NK-92 treated with Interleukin-12 subunit alpha and Interleukin-12 subunit beta, amount 100 ng/mL, for 24 hours (cell line): ENCODE results near the gene EXOC4.

Experiments
- DNase-seq: peaks from one replicate; lab custom pipeline; 2025; lab: John Stamatoyannopoulos, UW

Gene EXOC4

DNA sequence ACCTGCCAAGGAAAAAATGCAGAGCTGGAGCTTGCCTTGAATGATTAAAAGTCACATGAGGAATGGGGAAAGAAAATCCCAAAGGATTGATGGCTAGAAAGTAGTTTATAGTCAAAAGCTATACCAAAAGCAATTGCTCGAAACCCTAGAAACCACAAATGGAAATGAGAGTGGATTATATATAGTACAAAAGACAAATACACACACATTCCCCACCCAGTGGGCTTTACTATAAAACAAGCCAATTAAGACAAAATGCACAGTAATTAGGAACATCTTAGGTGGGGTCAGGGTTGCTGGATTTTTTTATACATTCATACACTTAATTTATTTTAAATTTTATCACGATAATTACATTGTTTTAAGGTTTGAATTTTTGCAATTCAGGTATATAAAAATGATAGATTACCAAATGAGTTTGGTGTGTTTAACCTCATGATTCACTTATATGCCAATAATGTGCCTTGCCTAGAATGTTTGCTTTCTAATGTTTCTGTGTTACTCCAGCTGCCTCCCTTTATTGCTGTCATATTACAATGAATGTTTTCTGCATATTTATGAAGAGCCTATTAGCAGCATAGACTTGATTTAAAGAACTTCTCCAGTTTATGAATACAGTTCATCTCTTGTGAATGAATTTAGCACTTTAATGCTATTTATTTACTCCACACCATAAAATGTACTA, 421.3 kb downstream of the EXOC4 start:
- DNase-seq = no peak

DNA sequence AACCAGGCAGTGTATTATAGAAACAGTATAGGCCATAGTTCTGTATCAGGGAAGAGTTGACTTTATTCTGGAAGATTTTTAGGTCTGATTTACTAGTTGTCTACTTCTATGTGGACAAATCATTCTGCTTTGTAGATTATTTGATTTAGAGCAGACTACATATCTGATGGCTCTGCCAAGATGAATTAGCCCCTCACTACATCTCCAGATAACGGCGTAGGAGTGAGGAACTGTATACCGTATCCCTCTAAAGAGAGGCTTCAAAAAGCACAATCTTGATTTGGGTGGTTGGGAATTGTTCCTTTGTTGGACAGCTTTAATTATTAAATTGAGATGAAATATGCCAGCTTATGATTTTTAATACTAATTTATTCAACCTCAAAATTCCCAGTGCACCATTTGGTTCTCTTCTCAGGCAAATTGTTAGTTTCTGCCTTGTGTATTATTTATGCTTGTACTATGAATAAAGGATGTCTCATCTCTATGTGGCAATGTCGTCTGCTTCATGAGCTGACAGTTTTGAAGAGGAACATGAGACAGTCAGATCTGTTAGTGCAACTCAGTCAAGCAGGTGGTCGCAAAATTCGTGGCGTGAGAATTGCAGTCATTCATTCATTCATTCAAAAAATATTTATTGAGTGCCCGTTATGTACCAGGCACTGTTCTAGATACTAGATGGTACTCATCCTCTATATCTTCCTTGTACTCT, 422.8 kb downstream of the EXOC4 start:
- no peak for DNase-seq

DNA sequence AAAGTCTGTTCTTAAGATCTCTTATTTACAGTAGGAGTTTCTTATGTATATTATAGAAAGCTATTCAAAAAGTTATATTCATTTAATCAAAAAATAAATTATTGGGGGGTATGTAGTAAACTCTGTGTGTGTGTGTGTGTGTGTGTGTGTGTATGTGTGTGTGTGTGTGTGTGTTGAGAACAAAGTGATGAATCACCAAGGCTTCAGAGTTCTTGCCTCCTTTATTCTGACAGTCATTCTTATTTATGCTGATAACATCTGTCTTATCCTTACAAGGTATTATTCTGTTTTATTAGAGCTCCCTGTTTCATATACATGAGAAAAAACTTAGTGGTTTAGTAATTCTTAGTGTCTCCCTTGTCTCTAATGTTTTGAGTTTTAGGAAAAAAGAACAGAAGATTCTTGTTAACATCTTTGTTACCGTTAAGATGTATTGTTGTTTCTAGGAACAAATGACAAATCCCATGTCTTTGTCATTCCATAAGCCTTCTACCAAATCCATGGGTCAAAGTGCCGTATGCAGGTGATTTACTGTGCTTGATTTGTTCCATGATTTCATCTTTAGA, 424.0 kb downstream of the EXOC4 start:
- DNase-seq = no peak

DNA sequence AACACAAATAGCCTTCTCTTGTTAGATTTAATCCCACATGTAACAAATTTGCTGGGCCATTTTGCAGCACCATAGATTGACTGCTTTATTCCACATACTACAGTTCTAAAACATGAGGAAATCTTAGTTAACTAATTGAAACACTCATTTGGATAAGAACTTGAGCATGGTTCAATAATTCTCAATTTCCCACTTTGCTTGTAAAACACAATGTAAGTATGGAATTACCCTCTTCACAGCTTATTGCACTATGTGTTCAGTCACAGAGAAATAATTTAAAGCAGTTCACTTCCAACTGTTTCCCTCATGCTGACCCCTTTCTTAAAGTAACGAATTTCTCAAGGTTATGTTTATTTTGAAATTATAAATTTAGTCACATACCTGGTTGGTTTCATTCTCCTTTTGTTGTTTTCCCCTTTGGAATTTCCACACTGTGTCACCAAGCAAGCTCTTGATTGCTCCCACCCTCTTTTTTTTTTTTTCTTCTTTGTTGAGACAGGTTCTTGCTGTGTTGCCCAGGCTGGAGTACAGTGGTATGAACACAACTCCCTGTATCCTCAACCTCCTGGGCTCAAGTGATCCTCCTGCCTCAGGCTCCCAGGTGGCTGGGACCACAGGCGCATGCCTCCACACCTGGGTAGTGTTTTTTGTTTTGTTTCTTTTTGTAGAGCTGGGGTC, 425.4 kb downstream of the EXOC4 start:
- no peak for DNase-seq

DNA sequence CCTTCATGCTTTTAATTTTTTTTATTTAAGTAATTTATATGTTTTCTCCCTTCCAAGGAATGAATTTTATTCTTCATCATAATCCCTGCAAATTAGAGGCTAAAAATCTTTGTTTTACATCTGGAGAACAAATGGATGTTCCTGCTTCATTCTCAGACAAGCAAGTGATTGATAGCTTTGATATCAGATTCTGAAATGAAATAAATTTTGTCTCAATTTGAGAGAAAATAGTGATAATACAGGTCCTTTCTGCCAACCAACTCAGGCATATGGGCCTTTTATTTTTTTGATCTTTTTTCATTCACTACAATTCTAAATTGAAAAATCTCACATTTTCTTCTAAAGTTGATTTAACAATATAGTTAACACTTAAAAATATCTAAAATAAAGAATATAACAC, 427.1 kb downstream of the EXOC4 start:
- DNase-seq = no peak

DNA sequence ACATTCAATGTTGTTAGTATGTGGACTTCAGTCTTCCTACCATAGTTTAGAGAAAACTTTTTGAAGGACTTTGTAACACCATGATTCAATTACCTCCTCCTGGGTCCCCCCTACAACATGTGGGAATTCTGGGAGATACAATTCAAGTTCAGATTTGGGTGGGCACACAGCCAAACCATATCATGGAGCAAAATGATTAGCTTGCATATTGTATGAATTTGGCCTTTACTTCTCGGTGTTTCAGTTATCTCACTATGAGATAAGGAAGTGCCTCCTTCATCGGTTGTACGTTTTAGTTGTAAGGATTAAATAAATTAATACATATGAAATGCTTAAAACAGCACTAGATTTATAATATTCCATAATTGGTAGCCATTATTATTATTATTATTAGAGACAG, 428.7 kb downstream of the EXOC4 start:
- no peak for DNase-seq

DNA sequence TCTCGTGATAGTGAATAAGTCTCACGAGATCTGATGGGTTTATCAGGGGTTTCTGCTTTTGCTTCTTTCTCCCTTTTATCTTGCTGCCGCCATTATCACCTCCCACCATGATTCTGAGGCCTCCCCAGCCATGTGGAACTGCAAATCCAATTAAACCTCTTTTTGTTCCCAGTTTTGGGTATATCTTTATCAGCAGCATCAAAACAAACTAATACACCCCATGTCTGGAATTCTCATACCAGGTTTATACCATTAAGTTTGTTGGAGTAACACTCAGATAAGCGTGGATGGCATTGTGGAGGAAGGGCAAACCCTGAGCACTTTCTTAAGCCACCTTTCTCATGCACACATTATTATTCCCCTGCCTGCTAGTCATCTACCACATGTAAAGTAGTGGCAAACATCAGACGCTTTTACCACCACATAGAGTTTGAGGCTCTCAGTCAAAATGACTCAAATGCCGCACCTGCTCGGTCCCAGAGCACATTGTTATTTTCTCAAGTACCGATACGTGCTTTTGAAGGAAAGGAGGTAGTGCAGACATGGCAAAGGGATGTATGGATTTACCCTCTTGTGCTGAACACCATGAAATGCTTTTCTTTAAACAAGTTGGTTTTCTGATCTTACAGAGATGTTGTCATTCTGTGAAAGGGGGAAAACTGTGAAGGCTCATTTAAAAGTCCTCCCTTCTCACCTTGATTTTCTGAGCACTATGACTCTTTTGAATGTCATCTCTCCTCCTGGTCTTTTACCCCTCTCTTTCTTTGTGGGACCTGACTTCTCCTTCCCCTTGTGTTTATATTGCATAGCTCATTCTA, 429.7 kb downstream of the EXOC4 start:
- no peak for DNase-seq

DNA sequence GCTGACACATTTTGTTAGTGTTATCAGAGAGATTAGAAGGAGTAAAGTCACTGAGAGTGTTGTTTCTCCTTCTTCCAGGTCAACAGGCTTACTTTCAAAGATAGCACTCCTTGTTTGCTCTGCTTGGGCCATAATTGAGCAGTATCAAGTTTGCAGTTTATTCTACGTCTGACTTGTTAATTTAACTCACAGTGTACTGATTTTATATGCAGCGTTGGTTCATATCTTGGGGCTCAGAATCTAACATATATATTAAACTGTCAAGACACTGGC, 430.2 kb downstream of the EXOC4 start:
- no peak for DNase-seq

DNA sequence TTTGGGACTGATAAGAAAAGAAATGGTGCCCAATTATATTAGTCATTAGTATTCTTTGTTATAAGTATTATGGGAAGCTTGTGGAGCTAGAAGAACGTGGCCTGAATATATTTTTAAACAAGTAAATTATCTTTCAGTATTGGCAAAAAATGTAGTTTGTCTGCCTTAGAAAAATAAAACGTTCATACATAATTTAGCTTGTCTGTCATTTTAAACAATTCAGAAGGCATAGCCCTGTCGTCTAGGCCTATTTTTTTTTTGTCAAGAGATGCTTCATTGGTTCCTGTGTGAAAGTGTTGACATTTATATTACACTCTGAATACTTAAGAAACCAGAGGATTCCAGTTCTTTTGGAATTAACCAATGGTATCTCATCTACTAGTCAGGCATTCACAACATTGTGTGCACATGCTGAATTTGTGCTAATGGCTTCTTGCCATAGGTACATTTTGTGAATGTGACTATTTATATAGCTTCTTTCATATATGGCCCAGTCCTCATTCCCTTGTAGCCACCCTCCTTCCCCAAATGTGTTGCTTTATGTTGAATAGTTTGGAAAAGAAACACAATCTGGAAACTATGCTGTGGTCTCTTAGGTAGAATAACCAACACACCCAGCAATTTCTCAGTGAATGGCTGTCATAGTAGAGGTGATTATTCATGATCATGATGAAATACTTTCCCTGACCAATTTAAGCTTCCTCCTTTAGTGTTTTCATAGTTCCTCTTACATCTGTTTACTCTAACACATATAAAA, 435.8 kb downstream of the EXOC4 start:
- DNase-seq = no peak

DNA sequence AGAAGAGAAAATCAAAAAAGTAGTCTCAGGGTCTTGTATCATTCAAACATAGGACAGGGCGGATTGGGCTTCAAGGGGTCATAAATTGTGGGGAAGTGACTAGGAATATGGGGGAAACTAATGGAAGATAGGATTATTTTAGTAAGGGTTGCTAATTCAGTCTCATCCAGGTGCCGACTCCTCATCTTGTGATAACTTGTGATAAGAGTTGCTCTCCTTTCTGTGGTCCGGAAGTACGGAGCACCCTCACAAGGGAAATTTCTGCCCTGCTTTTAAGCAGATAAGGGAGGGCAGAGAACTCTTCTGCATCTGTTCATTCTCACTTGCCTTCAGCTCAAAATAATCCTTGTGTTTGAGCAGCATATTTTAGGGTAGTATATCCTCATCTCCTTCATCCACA, 437.9 kb downstream of the EXOC4 start:
- DNase-seq = no peak

DNA sequence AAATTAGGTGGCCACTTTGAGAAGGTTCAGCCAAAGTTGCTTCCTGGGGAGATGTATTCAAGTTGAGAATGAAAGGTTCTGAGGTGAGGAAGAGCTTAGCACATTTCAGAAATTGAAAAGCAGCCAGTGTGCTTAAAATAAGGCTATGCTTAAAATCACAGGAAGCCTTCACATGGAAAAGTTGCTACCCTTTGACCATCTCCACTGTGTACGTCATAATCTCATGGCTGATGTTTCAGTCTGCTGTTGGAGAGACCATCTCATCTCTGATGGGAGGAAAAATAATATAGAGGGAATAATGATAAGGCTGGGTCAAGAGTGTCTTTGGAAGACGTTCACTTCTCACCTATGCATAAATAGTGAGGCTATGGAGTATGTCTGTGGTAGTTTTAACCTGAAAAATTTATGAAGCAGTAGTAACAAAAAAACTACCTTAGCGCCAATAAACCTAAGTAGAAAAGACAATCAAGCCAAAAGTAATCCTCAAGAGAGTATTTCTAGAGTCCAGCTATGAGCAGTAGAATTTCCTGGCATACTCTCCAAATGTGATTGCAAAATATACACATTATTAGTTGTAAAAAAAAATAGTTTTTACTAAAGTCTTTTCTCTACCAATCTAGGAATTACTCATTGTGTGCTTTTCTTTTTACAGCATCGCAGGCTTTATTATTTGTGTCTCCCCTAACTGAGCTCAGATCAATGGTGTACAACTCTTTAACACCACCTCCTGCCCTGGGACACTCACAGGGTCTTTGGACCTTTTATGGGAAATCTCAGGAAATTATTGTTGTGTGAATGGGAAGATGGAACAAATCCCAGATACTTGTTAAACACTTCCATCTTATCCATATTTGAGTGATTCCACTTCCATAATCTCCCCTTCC, 439.1 kb downstream of the EXOC4 start:
- no peak for DNase-seq

DNA sequence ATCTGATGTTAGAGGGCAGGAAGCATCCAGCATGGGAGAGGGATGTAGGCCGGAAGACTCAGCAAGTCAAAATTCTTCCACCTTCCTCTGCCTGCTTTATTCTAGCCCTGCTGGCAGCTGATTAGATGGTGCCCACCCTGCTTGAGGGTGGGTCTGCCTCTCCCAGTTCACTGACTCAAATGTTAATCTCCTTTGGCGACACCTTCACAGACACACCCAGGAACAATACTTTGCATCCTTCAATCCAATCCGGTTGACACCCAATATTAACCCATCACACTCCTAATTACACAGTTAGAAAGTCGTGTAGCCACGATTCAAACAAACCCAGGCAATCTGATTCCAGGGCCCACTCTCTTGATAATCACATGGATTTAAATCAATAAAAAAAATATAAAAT, 440.4 kb downstream of the EXOC4 start:
- no peak for DNase-seq

DNA sequence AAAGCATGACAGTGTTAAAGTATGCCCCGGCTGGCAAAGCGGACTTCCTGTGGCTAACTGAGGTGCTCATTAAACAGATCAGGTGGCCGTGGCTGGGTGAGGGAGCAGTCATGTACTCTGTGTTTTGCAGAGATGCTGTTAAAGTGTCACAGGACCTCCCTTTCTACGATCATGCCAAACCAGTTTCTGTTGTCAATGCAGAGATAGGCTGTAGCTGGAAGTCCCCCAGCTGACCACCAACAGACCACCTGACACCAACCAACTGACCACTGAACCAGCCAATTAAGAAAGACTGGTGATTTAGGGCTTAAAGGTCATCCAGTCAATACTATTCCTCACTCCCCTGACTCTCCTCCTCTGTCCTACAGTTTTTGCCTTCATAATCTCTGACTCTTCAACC, 443.2 kb downstream of the EXOC4 start:
- no peak for DNase-seq

DNA sequence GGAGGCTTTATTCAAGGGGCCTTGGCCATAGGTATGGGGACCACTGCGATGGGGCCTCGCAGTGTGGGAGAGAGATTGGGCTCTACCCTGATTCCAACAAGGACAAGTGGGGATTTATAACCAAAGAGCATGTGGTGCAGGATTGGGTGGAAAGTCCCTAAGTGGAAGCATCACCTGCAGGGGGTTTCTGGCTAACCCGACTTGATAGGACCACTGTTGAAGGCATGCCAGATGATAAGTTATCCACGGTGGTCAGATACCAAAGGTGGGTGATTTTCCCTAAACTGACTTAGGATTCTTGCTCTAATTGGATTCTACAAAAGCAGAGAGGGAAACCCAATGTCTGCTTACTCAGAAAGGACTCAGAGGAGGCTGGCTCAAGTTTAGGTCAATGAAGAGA, 444.7 kb downstream of the EXOC4 start:
- no peak for DNase-seq

DNA sequence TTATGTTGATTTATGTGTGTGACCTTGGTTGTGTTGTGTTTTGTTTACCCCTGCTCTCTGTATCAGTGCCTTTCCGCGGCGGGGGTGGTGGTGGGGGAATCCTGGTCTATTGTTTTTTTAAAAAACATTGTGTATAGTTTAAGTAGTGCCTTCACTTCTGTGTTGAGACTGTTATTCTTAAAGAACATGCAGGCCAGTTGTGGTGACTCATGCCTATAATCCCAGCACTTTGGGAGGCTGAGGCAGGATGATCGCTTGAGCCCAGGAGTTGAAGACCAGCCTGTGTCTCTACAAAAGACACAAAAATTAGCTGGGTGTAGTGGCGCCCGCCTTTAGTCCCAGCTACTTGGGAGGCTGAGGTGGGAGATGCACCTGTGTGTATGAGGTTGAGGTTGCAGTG, 445.2 kb downstream of the EXOC4 start:
- DNase-seq = no peak

DNA sequence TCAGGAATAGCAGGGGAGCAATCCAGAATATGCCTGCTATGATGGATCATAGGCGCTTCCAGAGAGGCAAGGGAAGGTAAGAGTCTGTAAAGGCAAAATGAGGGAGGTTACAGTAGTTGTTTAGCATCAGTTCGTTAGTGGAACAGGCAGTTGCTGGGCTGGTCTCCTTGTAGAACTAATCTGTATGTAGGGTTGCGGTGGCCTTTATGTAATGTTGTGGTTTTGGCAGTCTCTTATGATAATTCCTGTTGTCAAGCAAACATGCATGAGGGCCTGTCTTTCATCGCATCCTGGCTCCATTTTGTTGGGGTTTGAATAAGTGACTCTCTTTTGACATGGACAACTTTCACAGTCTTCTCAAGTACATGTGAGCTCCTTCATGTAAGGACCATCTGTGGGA, 446.5 kb downstream of the EXOC4 start:
- DNase-seq = no peak

DNA sequence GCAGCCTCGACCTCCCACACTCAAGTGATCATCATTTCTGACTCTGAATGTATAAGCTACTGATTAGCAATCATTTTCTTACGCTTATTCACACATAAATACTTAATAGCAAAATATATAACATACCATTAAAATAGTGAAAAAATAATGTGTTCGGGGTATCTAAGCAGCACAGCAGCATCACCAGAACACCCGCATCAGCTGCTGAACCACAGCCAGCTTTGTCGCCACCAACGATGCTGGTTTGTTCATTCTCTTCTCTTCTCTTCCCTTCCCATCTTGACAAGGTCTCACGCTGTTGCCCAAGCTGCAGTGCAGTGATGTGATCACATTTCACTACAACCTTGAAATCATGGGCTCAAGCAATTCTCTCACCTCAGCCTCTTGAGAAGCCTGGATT, 449.2 kb downstream of the EXOC4 start:
- no peak for DNase-seq

DNA sequence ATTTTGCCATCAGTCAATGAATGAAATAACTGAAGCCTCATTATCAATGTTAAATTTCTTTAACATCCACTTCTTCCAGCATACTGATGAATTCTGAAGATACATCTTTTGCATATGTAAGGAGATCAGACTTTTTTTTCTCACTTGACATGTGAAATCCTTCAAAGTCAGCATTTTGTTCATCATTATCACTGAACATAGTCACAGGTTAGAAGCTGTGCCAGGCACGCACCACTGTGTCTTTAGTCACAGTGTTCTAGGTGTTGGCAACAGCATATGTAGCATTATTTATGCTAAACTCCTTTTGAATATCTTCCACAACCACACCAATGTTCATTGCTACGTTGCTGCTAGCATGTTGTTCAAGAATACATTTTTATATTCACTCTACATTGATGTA, 450.1 kb downstream of the EXOC4 start:
- DNase-seq = no peak

DNA sequence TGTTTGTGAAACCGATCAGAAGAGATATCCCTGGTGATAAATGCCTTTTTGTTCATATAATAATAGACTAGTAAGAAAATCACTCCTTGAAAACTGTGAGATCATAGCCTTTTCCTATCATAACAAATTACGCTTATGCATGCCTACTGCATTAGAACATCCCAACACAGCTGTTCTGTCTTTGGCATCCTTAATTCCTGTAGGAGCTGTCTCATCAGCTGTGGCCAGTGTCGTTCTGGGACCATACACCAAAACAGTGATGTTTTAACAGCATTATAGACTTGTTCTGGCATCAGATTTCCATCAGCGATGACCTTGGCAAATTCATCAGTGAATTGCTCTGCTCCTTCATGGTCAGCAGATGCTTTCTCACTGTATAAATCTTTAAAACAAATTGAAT, 450.7 kb downstream of the EXOC4 start:
- DNase-seq = no peak

DNA sequence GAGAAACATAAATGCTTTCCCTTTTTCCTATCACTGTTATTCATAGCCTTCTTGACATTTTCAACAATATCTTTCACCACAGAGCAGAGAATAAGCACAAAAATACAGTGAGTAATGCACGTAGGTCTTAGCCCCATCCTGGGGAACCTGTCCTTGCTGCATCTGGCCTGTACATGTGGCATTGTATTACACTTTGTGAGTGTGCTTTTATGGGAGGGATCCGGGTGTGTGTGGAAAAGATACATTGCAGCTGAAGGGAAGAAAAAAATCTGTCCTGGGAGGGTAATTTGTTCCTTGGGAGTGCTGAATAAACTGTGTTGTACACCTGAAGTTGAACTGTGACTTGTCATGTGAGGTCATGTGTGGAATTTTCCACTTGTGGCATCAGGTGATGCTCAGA, 451.6 kb downstream of the EXOC4 start:
- DNase-seq = no peak

DNA sequence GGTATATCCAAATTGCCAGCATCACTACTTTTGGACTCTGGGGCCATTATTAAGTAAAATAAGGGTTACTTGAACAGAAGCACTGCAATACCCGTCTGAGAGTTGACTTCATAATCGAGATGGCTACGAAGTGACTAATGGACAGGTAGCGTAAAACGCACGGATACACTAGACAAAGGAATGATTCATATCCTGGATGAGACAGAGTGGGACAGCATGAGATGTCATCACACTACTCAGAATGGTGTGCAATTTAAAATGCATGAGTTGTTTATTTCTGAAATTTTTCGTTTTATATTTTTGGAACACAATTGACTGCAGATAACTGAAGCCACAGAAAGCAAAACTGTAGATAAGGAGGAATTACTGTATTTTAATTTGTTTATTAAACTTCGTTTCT, 452.7 kb downstream of the EXOC4 start:
- DNase-seq = no peak
